GM18951 (cell line): ENCODE data around the gene NTN4.

ENCODE experiments used
- POLR2A ChIP-seq: IDR thresholded peaks from 4 replicates; pipeline ENCODE4 v1.6.1; 2011; ENCODE audit warnings: mild to moderate bottlenecking; ENCODE audit not compliant: insufficient read length, insufficient read depth; ENCODE audit errors: extremely low read depth
- in situ Hi-C: fragments of 300-500 bp; cut with MboI; formaldehyde crosslinking; loops from one replicate; pipeline ENCODE4 v1.12.0; 2022; ENCODE audit warnings: low sequenced_read_pairs, mixed read lengths, inconsistent platforms; ENCODE audit not compliant: unreplicated experiment

Gene NTN4

DNA sequence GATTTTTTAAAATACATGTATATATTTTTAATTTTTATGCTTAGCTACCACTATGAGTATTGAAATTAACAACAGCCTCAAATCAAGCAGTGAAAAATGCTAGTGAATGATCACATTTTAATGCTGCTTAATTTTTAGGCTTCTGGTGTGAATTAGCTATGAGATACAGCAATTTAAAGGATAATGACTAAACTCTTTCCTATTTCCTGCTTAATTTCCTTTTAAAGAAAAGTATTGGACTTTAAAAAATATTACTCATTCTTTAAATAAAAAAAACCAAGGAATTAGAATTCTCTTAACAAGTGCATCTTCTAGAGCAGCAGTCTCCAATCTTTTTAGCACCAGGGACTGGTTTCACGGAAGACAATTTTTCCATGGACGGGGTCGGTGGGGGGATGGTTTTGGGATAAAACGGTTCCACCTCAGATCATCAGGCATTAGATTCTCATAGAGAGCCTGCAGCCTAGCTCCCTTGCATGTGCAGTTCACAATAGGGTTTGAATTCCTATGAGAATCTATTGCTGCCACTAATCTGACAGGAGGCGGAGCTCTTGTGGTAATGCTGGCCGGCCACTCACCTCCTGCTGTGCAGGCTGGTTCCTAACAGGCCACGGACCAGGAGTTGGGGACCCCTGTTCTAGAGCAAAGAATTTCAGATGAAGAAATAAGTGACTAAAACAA lies 18.6 kb upstream of the NTN4 start:
- in situ Hi-C loops = loop anchor here (10.0 kb wide), 1 partner anchor 184 kb away; no protein-coding TSS in a partner anchor
- no peak for TF ChIP-seq POLR2A

DNA sequence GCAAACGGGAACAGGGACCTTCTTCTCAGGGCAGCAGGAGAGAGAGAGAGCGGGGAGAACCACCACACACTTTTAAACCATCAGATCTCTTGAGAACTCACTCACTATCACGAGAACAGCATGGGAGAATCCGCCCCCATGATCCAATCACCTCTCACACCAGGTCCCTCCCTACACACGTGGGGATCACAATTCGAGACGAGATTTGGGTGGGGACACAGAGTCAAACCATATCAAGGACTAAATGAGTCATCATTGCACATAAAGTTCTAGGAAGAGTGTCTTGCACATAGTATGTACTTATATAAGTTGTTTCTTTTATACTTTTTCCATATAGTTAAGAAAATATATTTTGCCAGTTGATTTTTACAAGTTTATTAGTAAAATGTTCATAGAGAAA lies 17.6 kb upstream of the NTN4 start:
- TF ChIP-seq POLR2A = no peak
- in situ Hi-C loops = loop anchor here (10.0 kb wide), 1 partner anchor 183 kb away; no protein-coding TSS in a partner anchor

DNA sequence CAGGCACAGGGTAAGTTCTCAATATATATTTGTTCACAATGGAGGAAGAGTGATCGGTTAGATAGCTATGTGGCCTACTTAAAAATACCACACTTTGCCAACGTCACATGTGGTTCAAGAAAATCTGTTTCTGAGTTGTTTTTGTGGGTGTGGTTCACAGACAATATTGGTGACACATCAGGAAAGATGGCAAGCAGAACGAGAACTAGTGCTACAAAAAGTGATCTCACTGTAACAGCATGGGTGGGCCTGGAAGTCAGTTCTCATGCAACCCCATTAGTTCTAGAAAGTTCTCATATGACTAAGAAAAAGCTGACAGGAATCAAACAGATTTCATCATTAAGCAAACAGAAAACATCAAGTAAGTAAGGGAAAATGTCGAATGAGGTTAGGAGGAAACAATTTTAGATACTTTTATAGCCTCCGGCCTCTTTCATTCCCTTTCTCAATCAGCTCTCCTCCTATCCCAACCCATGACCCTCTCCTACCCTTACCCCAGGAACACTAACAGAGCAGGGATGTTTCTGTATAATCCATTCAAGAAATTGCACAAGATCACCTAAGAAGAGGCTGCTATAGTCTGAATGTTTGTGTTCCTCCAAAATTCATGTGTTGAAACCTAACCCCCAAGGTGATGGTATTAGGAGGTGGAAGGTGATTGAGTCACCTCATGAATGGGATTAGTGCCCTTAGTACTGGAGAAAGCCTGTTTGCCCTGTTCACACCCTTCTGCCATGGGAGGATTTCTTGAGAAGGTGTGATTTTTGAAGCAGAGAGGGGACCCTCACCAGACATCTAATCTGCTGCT lies 15.5 kb upstream of the NTN4 start:
- in situ Hi-C loops = loop anchor here (10.0 kb wide), 1 partner anchor 181 kb away; no protein-coding TSS in a partner anchor
- TF ChIP-seq POLR2A = no peak

DNA sequence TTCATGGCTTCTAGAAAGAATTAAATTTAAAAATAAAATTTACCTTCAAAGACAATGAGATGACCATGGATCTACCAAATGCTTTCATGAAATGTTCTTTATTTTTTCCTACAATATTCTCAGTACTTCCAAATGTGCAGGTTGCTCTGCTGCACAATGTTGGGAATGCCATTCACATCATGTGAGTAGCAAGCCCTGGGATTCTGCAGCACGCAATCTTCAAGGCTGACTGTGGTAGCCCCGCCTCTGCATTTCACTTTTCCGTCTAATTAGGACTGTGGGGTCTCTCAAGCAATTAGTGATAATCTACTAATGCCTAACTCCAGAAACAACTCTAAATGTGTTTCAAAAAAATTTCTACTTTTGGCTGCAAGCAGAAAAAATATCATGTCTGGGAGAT lies 13.7 kb upstream of the NTN4 start:
- in situ Hi-C loops = loop anchor here (10.0 kb wide), 1 partner anchor 179 kb away; no protein-coding TSS in a partner anchor
- no peak for TF ChIP-seq POLR2A

DNA sequence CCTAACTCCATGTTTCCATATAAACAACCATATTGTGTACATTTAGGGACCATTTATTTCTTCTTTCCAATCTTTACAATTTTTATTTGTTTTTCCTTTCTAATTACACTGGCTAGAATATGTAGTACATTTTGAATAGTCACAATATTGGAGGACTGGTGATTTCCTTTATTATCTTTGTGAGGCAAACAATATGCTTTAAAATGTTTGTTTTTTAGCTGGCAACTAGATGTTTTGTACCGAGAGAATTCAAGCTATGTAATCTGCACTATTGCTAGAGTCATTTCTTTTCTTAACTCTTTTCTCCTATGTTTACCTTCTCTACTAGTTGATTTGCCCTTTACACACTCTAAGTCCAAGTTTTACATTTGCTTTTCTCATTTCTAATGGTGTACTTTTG lies 13.3 kb upstream of the NTN4 start:
- TF ChIP-seq POLR2A = no peak
- in situ Hi-C loops = loop anchor here (10.0 kb wide), 1 partner anchor 179 kb away; no protein-coding TSS in a partner anchor

DNA sequence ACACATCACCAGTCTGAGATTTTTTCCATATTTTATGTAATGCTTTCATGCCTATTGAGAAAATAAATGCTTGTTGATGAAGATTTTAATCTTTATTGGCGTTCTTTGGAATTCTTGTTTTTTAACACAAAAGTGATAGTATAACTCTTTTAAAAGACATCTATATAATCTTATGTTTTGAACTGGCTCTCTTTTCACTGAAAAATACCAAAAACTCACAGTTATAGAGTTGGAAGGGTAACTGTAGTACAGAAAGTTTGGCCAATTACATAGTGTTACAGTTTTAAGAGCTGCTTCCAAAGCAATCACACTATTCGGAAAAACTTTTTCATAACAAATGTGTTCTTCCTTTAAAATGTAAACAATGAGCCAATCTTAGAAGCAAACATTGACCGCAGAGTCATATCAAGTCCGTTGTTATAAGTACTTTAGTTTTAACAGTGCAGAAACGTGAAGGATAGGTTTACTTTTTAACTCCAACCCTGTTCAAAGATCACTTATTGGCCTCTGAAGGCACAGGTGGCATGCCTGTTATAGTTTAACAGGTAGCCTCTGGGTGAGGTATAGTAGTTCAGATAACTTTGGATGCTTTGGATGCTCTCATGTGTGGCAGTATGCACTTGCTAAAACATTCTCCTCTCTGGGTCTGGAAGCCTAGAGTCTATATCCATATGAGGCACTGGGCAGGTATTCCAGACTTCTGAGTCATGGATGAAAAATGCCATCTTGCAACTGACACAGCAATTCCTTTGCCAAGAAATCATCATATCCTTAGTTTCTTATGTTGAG lies 12.1 kb upstream of the NTN4 start:
- no peak for TF ChIP-seq POLR2A
- in situ Hi-C loops = loop anchor here (10.0 kb wide), 1 partner anchor 178 kb away; no protein-coding TSS in a partner anchor

DNA sequence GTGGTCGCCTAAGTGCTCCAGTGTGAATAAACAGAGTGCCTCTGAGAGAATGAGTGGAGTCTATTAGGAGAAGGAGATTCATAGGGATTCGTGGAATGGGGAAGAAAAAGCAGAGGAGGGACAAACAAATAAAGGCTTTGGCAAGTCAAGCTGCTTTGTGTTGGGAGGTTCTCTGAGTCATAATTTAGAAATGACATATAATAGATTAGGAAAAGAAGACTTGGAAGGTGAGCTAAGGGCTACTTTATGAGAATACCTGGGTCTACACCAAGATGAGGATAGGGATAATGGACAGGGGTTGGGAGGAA lies 6.4 kb upstream of the NTN4 start:
- in situ Hi-C loops = no loop called here
- TF ChIP-seq POLR2A = no peak

DNA sequence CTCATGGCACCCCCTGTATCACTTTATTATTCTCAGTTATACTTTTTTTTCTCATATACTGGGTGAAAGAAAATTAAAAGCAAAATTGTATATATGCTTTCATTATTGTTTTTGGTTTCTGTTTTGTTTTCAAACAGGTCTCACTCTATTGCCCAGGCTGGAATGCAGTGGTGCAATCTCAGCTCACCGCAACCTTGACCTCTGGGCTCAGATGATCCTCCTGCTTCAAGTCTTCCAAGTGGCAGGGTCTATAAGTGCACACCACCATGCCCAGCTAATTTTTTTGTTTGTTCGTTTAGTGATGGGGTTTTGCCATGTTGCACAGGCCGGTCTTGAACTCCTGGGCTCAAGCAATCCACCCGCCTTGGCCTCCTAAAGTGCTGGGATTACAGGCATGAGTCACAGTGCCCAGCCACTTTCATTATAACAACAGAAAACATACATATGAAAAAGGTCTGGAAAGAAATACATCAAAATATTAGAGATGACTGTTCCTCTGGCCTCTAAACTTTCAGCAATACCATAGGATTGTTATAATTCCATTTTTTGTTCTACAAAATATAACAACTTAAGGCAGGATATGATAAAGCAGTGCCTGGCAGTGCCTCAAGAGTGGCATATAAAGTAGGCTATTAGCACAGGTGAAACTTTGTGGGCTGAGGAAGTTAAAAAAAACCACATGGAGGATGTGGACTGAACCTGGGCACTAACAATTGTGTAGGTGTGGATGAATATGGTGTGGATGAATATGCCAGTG lies 5.8 kb upstream of the NTN4 start:
- TF ChIP-seq POLR2A = no peak
- in situ Hi-C loops = no loop called here

DNA sequence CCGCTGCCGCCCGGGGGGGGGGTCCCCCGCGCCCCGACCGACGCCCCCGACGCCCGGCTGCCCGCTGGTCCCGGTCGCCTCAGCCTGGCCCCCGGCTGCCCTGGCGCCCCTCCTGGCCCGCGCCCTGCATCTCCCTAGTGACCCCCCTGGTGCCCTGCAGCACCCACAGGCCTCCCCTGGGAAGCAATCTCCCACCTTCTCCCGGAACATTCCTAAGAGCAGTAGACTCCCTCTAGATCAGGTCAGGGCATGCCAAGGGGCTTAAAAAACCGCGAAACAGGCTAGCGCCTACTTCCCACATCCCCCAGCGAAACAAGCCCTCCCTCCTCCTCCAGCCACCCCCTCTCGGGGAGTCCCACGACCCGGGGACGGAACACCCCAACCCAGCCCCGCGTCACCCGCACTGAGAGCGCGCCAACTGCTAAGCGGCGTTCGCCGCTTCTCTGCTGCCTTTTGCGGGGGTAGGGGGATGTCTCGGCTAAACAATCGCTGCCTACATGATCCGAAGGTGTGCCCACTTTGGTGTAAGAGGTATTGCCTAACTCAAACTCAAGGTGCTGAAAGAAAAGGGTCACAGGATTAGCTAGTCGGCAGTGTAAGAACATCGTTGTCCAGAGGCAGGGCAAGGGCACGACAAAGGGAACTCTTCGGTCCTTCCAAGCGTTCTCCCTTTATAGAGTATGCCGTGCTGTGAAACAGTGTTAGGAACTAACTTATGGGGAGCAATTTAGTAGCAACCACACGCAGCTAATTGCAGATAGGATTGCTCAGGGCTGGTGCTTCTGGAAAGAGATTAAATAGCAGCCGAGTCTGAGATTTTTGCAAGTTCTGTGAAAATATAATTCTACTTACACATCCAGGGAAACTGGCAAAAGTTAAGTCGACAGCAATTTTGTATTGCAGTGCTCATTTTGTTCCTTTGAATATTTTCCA lies 619 bp upstream of the NTN4 start:
- in situ Hi-C loops = no loop called here
- no peak for TF ChIP-seq POLR2A

DNA sequence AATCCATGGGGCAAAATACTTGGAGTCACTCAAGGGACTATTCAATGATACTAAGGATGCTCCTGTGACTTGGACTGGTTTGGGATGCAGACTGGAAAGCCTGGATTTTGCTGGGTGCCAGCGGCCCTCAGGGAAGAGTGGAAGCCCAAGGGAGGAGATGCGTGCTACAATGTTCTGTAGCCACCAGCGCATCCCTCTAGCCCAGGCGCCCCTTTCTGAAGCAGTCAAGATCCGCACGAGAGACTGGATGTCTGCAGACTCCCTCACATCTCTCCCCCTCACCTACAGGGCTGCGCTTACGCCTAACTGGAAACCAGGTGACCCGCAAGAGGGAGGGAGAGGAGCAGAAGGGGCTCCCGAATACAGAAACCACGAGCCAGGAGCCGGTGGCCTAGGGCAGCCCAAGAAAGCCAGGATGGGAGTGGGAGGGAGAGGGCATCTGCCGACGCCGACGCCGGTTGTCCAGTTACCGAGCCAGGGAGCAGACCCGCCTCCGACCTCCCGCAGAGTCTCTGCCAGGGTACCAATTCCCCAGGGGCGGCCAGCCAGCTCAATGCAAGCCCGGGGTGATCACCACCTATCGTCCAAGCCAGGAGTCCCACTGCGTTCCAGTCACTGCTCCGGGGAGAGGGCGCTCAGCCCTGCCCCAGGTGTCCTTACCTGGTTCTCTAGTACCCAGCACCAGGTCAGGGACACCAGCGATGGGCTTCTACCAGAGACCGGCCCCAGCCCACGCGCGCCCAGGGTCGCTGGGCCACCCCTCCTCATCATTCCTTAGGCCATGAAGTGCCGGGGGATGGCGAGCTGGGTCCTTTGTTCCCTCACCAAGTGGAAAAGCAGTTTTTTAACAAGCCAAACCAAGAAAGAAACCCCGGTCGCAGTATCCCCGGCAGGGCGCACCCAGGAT lies 1.2 kb downstream of the NTN4 start:
- no peak for TF ChIP-seq POLR2A
- in situ Hi-C loops = no loop called here

DNA sequence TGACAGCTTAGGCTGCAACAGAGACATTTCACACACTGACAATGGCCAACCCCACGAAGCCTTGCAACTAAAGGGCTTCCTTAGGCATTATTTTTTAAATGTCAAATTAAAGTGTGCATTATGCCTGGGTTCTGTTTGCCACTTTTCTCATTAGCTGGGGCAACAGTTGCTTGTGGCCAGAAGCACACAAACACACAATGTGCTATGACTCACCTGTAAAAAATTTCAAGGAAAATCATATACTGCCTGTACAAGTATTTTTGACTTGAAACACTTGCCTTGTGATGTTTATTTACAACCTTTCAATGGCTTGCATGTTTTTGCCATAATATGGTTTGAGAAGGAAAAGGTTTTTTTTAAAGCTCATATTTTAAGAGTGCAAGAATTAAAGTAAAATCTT lies 1.9 kb downstream of the NTN4 start:
- in situ Hi-C loops = no loop called here
- no peak for TF ChIP-seq POLR2A
